Thyroid gland (tissue), 4 donors: ENCODE data around the gene MED29.

Experiments
- CTCF ChIP-seq, 6 experiments: fragments of 200-600 bp in 3 of 6; fragments of 450-650 bp in 3 of 6; sonication (generic) in 3 of 6; IDR thresholded peaks; one replicate each; pipeline ENCODE4 v1.5.1; 2016 to 2019; ENCODE audit warnings: antibody characterized with exemption in 6 of 6, mild to moderate bottlenecking in 2 of 6, inconsistent platforms in 1 of 6, moderate library complexity in 1 of 6
- POLR2A ChIP-seq, 2 donors: fragments of 450-650 bp; IDR thresholded peaks; one replicate each; pipeline ENCODE4 v1.6.1; 2017; ENCODE audit warnings: antibody characterized with exemption in 2 of 2, mild to moderate bottlenecking in 2 of 2, moderate library complexity in 1 of 2

- TF ChIP-seq CTCF (IDR thresholded peaks at IDR 0.05) (no peak), POLR2A (IDR thresholded peaks at IDR 0.05) (no peak)
Measured at GRCh38 chr19:39345956-39346355, 45.2 kb upstream of the MED29 start.
